HEK293T (cell line): Measurements from ENCODE around the gene PRDM13.

Experiments
- CTCF ChIA-PET: fragments of 350-600 bp; formaldehyde crosslinking; extraction: SDS; loops from one replicate; lab custom pipeline; 2021; ENCODE audit warnings: antibody characterized with exemption, inconsistent platforms; lab: Yijun Ruan, JAX
- POLR2A ChIA-PET: fragments of 350-600 bp; formaldehyde crosslinking; extraction: SDS; loops from one replicate; lab custom pipeline; 2020; ENCODE audit warnings: antibody characterized with exemption, inconsistent platforms; lab: Yijun Ruan, JAX
- DNase-seq: peaks from one replicate; pipeline ENCODE4 v3.0.0; 2012; ENCODE audit warnings: mixed read lengths; ENCODE audit errors: extremely low spot score
- ARNT ChIP-seq: fragments of 450-650 bp; IDR thresholded peaks from 2 replicates; pipeline ENCODE4 v1.6.1; 2017; ENCODE audit warnings: mild to moderate bottlenecking
- BHLHE40 ChIP-seq: fragments of 450-650 bp; IDR thresholded peaks from 2 replicates; pipeline ENCODE4 v1.6.1; 2016; ENCODE audit warnings: mild to moderate bottlenecking, moderate library complexity, borderline replicate concordance
- CTBP1 ChIP-seq: fragments of 450-650 bp; IDR thresholded peaks from 2 replicates; pipeline ENCODE4 v1.6.1; 2016; ENCODE audit warnings: borderline replicate concordance
- ELF4 ChIP-seq: fragments of 450-650 bp; IDR thresholded peaks from 2 replicates; pipeline ENCODE4 v1.6.1; 2017; ENCODE audit warnings: antibody characterized with exemption
- FOXA1 ChIP-seq: fragments of 450-650 bp; IDR thresholded peaks from 2 replicates; pipeline ENCODE4 v1.6.1; 2016; ENCODE audit warnings: mild to moderate bottlenecking
- FOXK2 ChIP-seq: fragments of 450-650 bp; IDR thresholded peaks from 2 replicates; pipeline ENCODE4 v1.6.1; 2016; ENCODE audit warnings: mild to moderate bottlenecking
- FOXM1 ChIP-seq: fragments of 450-650 bp; IDR thresholded peaks from 2 replicates; pipeline ENCODE4 v1.6.1; 2017; ENCODE audit warnings: mild to moderate bottlenecking, borderline replicate concordance
- HDGF ChIP-seq: fragments of 450-650 bp; IDR thresholded peaks from 2 replicates; pipeline ENCODE4 v1.6.1; 2017; ENCODE audit warnings: antibody characterized with exemption, borderline replicate concordance
- L3MBTL2 ChIP-seq: fragments of 450-650 bp; conservative IDR thresholded peaks from 2 replicates; pipeline ENCODE4 v1.6.1; 2016; ENCODE audit warnings: mild to moderate bottlenecking
- LEF1 ChIP-seq: fragments of 450-650 bp; IDR thresholded peaks from 2 replicates; pipeline ENCODE4 v1.6.1; 2017; ENCODE audit warnings: mild to moderate bottlenecking, borderline replicate concordance
- NFRKB ChIP-seq: fragments of 450-650 bp; IDR thresholded peaks from 2 replicates; pipeline ENCODE4 v1.6.1; 2016; ENCODE audit warnings: mild to moderate bottlenecking, moderate library complexity
- SP1 ChIP-seq: fragments of 450-650 bp; IDR thresholded peaks from 2 replicates; pipeline ENCODE4 v1.6.1; 2017
- SUZ12 ChIP-seq: fragments of 450-650 bp; IDR thresholded peaks from 2 replicates; pipeline ENCODE4 v1.6.1; 2016; ENCODE audit warnings: mild to moderate bottlenecking
- TARDBP ChIP-seq: fragments of 450-650 bp; IDR thresholded peaks from 2 replicates; pipeline ENCODE4 v1.6.1; 2016
- ZNF384 ChIP-seq: fragments of 450-650 bp; IDR thresholded peaks from 2 replicates; pipeline ENCODE4 v1.6.1; 2016
- TF ChIP-seq, protein P1 (sequence below): fragments of 450-650 bp; IDR thresholded peaks from 2 replicates; pipeline ENCODE4 v1.6.1; 2016

Gene PRDM13

DNA sequence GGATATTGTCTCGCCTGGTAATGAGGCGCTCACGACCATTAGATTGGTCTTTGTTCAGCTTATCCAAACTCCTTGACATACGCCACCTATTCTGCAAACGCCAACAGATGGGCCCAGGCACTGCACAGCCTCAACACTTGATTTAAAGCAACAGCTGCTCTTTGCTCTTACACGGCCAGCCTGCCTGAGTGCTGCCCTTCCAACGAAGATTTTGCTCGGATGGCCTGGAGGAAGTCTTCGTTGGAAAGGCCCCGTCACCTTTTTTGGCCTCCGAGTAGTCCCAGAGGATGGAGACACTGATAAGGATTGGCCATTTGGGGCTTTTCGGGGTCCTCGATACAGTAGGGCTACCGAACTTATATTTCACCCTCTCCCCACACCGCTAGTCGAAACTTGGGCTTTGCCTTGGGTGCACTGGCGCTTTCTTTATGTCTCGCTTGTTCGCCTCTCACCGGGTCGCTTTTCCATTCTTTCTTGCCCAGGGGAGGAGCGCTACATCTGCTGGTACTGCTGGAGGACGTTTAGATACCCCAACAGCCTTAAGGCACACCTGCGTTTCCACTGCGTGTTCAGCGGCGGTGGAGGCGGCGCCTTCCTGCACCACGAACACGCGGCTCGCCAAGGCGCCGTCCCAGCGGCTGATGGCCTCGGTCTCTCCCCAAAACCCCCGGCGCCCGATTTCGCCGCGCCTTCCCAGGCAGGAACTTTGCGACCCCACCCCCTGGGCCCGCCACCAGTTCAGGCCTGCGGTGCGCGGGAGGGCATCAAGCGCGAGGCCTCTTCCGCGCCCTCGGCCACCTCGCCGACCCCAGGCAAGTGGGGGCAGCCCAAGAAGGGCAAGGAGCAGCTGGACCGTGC lies 6.1 kb downstream of the PRDM13 start:
- CTCF ChIA-PET: interaction anchor here (0.6 to 2.5 kb wide), 3 partner anchors 24 to 645 kb away, joined by 3 to 12 read pairs (median 4); no protein-coding TSS in a partner anchor
- POLR2A ChIA-PET: interaction anchor here (1.0 to 2.5 kb wide), 6 partner anchors 9 to 211 kb away, joined by 3 to 18 read pairs (median 4); partner anchors contain the start of gene CCNC
- no peak for DNase-seq
- TF ChIP-seq L3MBTL2 (peak; percentile 35; the same call in 1 of the 2 replicates), BHLHE40 (no peak)

DNA sequence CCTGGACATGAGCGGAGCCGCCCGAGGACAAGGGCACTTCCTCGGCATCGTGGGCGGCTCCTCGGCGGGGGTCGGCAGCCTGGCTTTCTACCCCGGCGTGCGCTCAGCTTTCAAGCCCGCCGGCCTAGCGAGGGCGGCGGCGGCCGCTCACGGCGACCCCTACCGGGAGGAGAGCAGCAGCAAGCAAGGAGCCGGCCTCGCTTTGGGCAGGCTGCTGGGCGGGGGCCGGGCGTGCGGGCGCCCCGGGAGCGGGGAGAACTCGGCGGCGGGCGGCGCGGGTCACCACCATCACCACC lies 6.7 kb downstream of the PRDM13 start:
- POLR2A ChIA-PET: interaction anchor here (1.0 to 2.5 kb wide), 8 partner anchors 10 to 210 kb away, joined by 3 to 18 read pairs (median 4); no protein-coding TSS in a partner anchor
- TF ChIP-seq ELF4: no peak
- DNase-seq: peak; percentile 69
- CTCF ChIA-PET: interaction anchor here (1.0 to 2.5 kb wide), 2 partner anchors 25 to 138 kb away, joined by 4 to 12 read pairs; no protein-coding TSS in a partner anchor

DNA sequence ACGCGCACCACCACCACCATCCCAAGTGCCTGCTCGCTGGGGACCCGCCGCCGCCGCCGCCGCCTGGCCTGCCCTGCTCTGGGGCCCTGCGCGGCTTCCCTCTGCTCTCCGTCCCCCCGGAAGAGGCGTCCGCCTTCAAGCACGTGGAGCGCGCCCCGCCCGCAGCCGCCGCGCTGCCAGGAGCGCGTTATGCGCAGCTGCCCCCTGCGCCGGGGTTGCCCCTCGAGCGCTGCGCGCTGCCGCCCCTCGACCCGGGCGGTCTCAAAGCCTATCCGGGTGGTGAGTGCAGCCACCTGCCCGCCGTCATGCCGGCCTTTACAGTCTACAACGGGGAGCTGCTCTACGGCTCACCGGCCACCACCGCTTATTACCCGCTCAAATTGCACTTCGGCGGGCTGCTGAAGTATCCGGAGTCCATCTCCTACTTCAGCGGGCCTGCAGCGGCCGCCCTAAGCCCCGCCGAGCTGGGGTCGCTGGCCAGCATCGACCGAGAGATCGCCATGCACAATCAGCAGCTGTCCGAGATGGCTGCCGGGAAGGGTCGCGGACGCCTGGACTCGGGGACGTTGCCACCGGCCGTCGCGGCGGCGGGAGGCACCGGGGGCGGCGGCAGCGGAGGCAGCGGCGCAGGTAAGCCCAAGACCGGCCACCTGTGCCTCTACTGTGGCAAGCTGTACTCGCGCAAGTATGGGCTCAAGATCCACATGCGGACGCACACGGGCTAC lies 7.2 kb downstream of the PRDM13 start:
- ChIA-PET POLR2A (interaction anchor here (0.9 to 2.5 kb wide), 11 partner anchors 10 to 209 kb away, joined by 3 to 18 read pairs (median 4); partner anchors contain the start of gene CCNC), CTCF (interaction anchor here (0.6 to 2.5 kb wide), 3 partner anchors 25 to 137 kb away, joined by 3 to 12 read pairs (median 4); no protein-coding TSS in a partner anchor)
- TF ChIP-seq L3MBTL2: peak; percentile 54
- TF ChIP-seq SUZ12: no peak
- DNase-seq: peak; percentile 52

DNA sequence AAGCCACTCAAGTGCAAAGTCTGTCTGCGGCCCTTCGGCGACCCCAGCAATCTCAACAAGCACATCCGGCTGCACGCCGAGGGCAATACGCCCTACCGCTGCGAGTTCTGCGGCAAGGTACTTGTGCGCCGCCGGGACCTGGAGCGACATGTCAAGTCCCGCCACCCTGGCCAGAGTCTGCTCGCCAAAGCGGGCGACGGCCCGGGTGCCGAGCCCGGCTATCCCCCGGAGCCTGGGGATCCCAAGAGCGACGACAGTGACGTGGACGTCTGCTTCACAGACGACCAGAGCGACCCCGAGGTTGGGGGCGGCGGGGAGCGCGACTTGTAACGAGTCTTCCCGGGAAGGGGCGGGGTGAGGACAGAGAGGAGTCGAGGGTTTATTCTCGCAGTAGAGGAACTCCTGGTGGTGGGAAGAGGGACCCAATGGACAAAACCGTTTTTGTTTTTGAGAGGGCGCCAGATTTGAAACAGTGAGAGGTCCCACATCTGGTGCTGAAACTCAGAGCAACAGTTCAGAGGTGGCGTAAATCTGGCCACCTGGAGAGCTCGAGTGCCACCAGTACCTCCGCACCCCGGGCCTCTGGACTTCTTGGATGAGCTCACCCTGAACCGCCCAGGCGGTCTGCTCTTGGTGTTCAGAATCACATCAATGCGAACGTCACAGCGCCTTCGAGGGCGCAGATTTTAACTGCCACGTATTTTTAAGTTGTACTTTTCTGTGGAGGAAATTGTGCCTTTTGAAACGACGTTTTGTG lies 8.0 kb downstream of the PRDM13 start:
- ChIA-PET CTCF (interaction anchor here (0.6 to 2.5 kb wide), 2 partner anchors 26 to 116 kb away, joined by 3 to 12 read pairs; no protein-coding TSS in a partner anchor), POLR2A (interaction anchor here (0.6 to 2.5 kb wide), 11 partner anchors 9 to 103 kb away, joined by 3 to 18 read pairs (median 4); partner anchors contain the start of gene CCNC)
- TF ChIP-seq L3MBTL2 (peak; percentile 33), FOXA1 (no peak)
- peak; percentile 69 for DNase-seq

DNA sequence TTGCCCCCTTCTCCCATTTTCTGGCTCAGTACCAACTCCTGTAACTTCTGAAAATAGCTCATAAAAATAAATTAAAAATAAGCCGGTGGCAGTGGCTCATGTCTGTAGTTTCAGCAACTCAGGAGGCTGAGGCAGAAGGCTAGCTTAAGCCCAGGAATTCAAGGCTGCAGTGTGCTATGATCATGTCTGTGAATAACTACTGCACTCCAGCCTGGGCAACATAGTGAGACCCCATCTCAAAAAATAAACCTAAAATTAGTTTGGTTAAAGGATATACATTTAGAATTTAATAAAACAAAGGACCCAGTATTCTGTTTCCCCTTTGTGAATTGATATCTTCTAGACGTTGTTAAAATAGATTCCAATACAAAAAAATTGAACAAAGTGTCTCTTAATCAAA lies 10.5 kb downstream of the PRDM13 start:
- POLR2A ChIA-PET: interaction anchor here (0.8 to 1.3 kb wide), 2 partner anchors 31 to 48 kb away, joined by 3 to 6 read pairs; partner anchors contain the start of gene CCNC
- CTCF ChIA-PET: no interaction called here

DNA sequence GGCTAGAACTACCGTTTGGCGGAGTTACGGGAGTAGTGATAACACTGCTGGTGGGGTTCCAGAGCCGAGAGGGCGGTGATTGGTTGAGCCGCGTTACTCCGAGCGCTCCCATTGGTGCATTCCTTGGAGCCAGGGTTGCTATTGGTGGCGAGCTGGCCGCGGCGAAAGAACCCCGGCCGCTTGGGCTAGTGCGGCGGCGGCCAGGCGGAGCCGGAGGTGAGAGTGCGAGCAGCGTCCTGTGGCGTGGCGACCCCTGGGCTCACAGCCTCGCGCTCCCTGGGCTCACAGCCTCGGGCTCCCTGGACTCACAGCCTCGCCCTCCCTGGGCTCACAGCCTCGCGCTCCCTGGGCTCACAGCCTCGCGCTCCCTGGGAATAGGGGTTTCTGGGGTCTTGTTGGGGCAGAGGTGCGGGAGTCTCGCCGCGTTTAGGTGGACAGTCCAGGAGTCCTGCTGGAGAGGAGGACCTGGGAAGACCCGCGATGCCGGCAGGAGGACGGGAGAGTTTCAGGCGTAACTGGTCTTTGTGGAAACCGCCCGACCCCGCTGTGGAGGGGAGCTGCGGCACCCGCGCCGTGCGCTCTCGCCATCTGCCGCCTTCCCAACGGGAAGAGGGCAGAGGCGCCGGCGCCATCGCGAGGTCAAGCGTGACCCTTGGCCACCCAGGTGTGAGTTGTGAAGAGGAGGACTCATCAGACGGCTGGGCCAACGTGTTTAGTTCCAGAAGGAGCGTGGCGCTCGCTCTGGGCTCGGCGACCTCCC lies 12.2 kb downstream of the PRDM13 start:
- POLR2A ChIA-PET: no interaction called here
- no peak for DNase-seq
- no peak for TF ChIP-seq FOXA1
- no peak for TF ChIP-seq FOXK2
- TF ChIP-seq ELF4: no peak
- no peak for TF ChIP-seq NFRKB
- TF ChIP-seq CTBP1: no peak
- no peak for TF ChIP-seq ZNF384
- TF ChIP-seq HDGF: no peak
- TF ChIP-seq FOXM1: no peak
- no peak for TF ChIP-seq SUZ12
- no peak for TF ChIP-seq TARDBP
- TF ChIP-seq LEF1: no peak
- TF ChIP-seq SP1: no peak
- TF ChIP-seq L3MBTL2: no peak
- TF ChIP-seq, protein P1, sequence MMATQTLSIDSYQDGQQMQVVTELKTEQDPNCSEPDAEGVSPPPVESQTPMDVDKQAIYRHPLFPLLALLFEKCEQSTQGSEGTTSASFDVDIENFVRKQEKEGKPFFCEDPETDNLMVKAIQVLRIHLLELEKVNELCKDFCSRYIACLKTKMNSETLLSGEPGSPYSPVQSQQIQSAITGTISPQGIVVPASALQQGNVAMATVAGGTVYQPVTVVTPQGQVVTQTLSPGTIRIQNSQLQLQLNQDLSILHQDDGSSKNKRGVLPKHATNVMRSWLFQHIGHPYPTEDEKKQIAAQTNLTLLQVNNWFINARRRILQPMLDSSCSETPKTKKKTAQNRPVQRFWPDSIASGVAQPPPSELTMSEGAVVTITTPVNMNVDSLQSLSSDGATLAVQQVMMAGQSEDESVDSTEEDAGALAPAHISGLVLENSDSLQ: no peak
- CTCF ChIA-PET: no interaction called here

More for the DNA sequence above, 10.5 kb downstream of the PRDM13 start:
- DNase-seq: no peak
- TF ChIP-seq BHLHE40: no peak
- no peak for TF ChIP-seq FOXK2
- TF ChIP-seq FOXA1: no peak
- TF ChIP-seq ZNF384: no peak
- TF ChIP-seq TARDBP: no peak
- no peak for TF ChIP-seq HDGF
- no peak for TF ChIP-seq FOXM1
- TF ChIP-seq L3MBTL2: no peak
- no peak for TF ChIP-seq ELF4
- no peak for TF ChIP-seq SP1
- no peak for TF ChIP-seq ARNT
- no peak for TF ChIP-seq CTBP1
- TF ChIP-seq SUZ12: no peak
- no peak for TF ChIP-seq NFRKB
- no peak for TF ChIP-seq LEF1
- TF ChIP-seq, protein P1: no peak
